ENCODE data around the gene KMT2E. TPM values are rescaled to one million over a fixed set of nuclear protein-coding genes. Genes with fewer than 3 reads are reported as not detected.
A peak's percentile ranks its signal among the peaks of the same experiment; 100 is the strongest.

KMT2E gene
- total RNA-seq, 1 experiment from 2014 or later = 68.1 TPM

DNA sequence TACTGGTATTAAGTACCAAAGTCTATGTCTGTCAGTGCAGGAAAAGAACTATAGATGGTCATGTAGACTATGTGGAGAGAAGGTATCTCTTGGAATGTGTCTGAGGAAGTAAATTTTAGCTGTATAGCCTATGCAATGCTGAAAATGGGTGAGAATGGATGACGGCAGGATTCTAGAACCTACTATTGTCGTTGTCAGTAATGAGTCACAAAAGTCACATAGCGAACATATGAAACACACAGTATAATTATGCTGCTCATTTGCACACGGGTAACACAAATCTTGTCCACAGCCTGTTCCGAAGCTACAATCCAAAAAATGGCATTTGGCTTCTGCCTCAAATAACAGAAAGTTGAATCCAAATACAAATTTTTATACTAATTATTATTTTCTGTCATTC, 33.6 kb upstream of the KMT2E start:
- ChIA-PET POLR2A (ENCODE audit: unreplicated experiment) (interaction anchor here (0.6 to 0.7 kb wide), 4 partner anchors 30 to 515 kb away, joined by 3 to 10 read pairs (median 4); partner anchors contain the start of gene KMT2E), CTCF (interaction anchor here (0.5 to 1.2 kb wide), 4 partner anchors 26 to 355 kb away, joined by 3 to 16 read pairs (median 4); no protein-coding TSS in a partner anchor)
- DNase-seq = no peak
- H3K36me3 ChIP-seq (ENCODE audit: low read depth) = no peaks in the 10 kb centered on the region
- H3K27me3 ChIP-seq (ENCODE audit: insufficient read depth, low read depth) = no peaks in the 10 kb centered on the region
- TF ChIP-seq, protein P1, sequence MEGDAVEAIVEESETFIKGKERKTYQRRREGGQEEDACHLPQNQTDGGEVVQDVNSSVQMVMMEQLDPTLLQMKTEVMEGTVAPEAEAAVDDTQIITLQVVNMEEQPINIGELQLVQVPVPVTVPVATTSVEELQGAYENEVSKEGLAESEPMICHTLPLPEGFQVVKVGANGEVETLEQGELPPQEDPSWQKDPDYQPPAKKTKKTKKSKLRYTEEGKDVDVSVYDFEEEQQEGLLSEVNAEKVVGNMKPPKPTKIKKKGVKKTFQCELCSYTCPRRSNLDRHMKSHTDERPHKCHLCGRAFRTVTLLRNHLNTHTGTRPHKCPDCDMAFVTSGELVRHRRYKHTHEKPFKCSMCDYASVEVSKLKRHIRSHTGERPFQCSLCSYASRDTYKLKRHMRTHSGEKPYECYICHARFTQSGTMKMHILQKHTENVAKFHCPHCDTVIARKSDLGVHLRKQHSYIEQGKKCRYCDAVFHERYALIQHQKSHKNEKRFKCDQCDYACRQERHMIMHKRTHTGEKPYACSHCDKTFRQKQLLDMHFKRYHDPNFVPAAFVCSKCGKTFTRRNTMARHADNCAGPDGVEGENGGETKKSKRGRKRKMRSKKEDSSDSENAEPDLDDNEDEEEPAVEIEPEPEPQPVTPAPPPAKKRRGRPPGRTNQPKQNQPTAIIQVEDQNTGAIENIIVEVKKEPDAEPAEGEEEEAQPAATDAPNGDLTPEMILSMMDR (conservative IDR thresholded peaks at IDR 0.05) = no peak
- TF ChIP-seq EZH2 (IDR thresholded peaks at IDR 0.05; ENCODE audit: low read depth) = no peak
- peaks cover 23% of the 10 kb centered on the region for H3K4me1 ChIP-seq (replicated peaks; ENCODE audit: insufficient read depth)
- intact Hi-C loops (cut with micrococcal nuclease; ENCODE audit: unreplicated experiment) = loop anchor here (2.0 to 5.0 kb wide), 7 partner anchors 38 to 1172 kb away; partner anchors contain the start of gene SRPK2
- no peaks in the 10 kb centered on the region for H3K9me2 ChIP-seq (ENCODE audit: insufficient read depth)
- H3K27ac ChIP-seq = no peak overlapping the region
- H3K4me2 ChIP-seq = no peak overlapping the region
- peaks cover 6% of the 10 kb centered on the region for H4K20me1 ChIP-seq (ENCODE audit: insufficient read depth)
- peaks cover 28% of the 10 kb centered on the region for H3K79me2 ChIP-seq (ENCODE audit: low read depth)
- BruUV-seq (replicated peaks) = no TSS peak
- H3K4me3 ChIP-seq = no peak overlapping the region
- no peak overlapping the region for H2AFZ ChIP-seq
- H3K9me3 ChIP-seq (ENCODE audit: insufficient read depth, low read depth) = no peaks in the 10 kb centered on the region
- peaks cover 28% of the 10 kb centered on the region for H3F3A ChIP-seq (ENCODE audit: insufficient read depth, low read depth)

DNA sequence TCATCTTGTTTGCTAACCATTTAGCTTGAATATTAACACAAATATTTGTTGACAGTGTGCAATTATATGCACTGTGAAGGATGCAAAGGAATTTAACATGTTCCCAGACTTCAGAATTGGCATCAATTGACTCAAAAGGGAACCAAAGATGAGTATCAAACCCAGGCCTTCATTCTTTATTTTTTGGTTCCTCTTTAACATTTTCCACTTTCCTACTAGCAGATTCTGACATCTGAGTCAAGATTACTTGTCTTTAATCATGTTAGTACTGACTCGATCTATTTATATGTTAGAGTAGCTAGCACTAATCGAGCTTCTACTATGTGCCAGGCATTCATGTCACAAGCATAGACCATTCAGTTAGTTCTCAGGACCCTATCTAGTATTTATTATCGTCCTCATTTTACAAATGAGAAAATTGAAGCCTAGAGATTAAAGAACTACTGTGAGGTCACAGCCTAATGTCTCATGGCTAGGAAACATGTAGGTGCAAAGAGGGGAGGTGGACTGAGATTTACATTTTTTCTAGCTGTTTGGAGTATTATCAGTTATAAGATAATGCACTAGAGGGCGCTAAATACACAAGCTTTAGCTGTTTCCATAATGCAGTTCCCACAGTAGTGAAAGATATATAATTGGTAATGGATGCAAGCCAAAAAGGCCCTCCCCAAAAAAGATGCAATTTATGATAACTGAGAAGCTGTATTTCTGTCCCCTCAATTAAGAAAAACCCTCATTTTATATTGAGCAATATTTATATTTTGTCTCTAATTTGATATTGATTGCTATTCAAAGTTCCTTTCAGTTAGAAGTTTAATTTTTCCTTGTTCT, 32.9 kb upstream of the KMT2E start:
- Histone ChIP-seq H3K27ac (no peak overlapping the region), H3K79me2 (ENCODE audit: low read depth) (peaks cover 31% of the 10 kb centered on the region), H3K27me3 (ENCODE audit: insufficient read depth, low read depth) (no peaks in the 10 kb centered on the region), H4K20me1 (ENCODE audit: insufficient read depth) (peaks cover 6% of the 10 kb centered on the region), H3K4me2 (no peak overlapping the region), H3F3A (ENCODE audit: insufficient read depth, low read depth) (peaks cover 35% of the 10 kb centered on the region), H3K9me3 (ENCODE audit: insufficient read depth, low read depth) (no peaks in the 10 kb centered on the region), H3K9me2 (ENCODE audit: insufficient read depth) (no peaks in the 10 kb centered on the region), H3K36me3 (ENCODE audit: low read depth) (peaks cover 2% of the 10 kb centered on the region; the same call in 1 of the 2 replicates), H3K4me3 (no peak overlapping the region), H3K4me1 (replicated peaks; ENCODE audit: insufficient read depth) (peaks cover 28% of the 10 kb centered on the region), H2AFZ (no peak overlapping the region)
- peak in 1 of 2 experiments; percentile 55 for DNase-seq
- POLR2A ChIA-PET (ENCODE audit: unreplicated experiment) = interaction anchor here (0.5 to 0.7 kb wide), 6 partner anchors 24 to 550 kb away, joined by 3 to 11 read pairs (median 4); partner anchors contain the start of gene KMT2E
- intact Hi-C loops (cut with micrococcal nuclease; ENCODE audit: unreplicated experiment) = loop anchor here (2.0 to 5.0 kb wide), 7 partner anchors 39 to 1171 kb away; partner anchors contain the start of gene SRPK2
- no TSS peak for BruUV-seq (replicated peaks)
- TF ChIP-seq EZH2 (IDR thresholded peaks at IDR 0.05; ENCODE audit: low read depth) = no peak
- TF ChIP-seq, protein P1 (conservative IDR thresholded peaks at IDR 0.05) = peak; percentile 85
- CTCF ChIA-PET = interaction anchor here (0.5 to 1.2 kb wide), 9 partner anchors 13 to 458 kb away, joined by 3 to 16 read pairs (median 3); no protein-coding TSS in a partner anchor

DNA sequence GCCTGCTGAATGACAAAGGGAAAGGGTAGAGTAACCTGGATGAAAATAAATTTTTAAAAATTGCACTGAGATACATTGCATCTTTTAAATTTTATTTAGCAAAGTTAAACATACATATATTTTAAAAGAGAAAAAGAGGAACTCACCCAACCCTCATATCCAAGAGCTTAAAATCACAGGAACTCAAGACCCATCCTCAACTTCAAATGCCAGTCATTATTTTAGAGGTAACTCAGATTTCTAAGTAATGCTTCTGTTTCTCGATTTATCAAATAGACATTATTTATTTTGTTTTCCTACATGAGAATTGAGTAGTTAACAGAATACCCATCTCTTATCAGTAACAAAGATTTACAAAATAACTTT, 32.4 kb upstream of the KMT2E start:
- intact Hi-C loops (cut with micrococcal nuclease; ENCODE audit: unreplicated experiment) = loop anchor here (2.0 to 5.0 kb wide), 7 partner anchors 39 to 1171 kb away; partner anchors contain the start of gene SRPK2
- no TSS peak for BruUV-seq (replicated peaks)
- POLR2A ChIA-PET (ENCODE audit: unreplicated experiment) = interaction anchor here (0.5 to 0.6 kb wide), 3 partner anchors 37 to 550 kb away, joined by 3 to 11 read pairs (median 4); no protein-coding TSS in a partner anchor
- no peak overlapping the region for H2AFZ ChIP-seq
- peaks cover 34% of the 10 kb centered on the region for H3K4me1 ChIP-seq (replicated peaks; ENCODE audit: insufficient read depth)
- H3K27me3 ChIP-seq (ENCODE audit: insufficient read depth, low read depth) = no peaks in the 10 kb centered on the region
- H4K20me1 ChIP-seq (ENCODE audit: insufficient read depth) = peaks cover 6% of the 10 kb centered on the region
- CTCF ChIA-PET = interaction anchor here (0.5 to 1.2 kb wide), 6 partner anchors 8 to 458 kb away, joined by 3 to 16 read pairs (median 3); no protein-coding TSS in a partner anchor
- peaks cover 41% of the 10 kb centered on the region for H3F3A ChIP-seq (ENCODE audit: insufficient read depth, low read depth)
- H3K4me2 ChIP-seq = no peak overlapping the region
- H3K79me2 ChIP-seq (ENCODE audit: low read depth) = peaks cover 37% of the 10 kb centered on the region
- TF ChIP-seq, protein P1 (conservative IDR thresholded peaks at IDR 0.05) = no peak
- TF ChIP-seq EZH2 (IDR thresholded peaks at IDR 0.05; ENCODE audit: low read depth) = no peak
- H3K9me3 ChIP-seq (ENCODE audit: insufficient read depth, low read depth) = no peaks in the 10 kb centered on the region
- peaks cover 8% of the 10 kb centered on the region; the same call in 1 of the 2 replicates for H3K36me3 ChIP-seq (ENCODE audit: low read depth)
- H3K4me3 ChIP-seq = no peak overlapping the region
- no peak for DNase-seq
- H3K27ac ChIP-seq = no peak overlapping the region
- H3K9me2 ChIP-seq (ENCODE audit: insufficient read depth) = no peaks in the 10 kb centered on the region

Data from PC-9 (cell line).